Gastroesophageal sphincter (tissue), 3 donors: ENCODE results near the gene FPR3.

ENCODE experiments used
- EP300 ChIP-seq: sonication (generic); formaldehyde crosslinking; IDR thresholded peaks from one replicate; pipeline ENCODE4 v1.6.1; 2017; ENCODE audit warnings: antibody characterized with exemption, mild to moderate bottlenecking
- POLR2A ChIP-seq, 2 donors: fragments of 450-650 bp; IDR thresholded peaks; one replicate each; pipeline ENCODE4 v1.6.1; 2017; ENCODE audit warnings: antibody characterized with exemption in 2 of 2, mild to moderate bottlenecking in 2 of 2, moderate library complexity in 1 of 2
- POLR2AphosphoS5 ChIP-seq: sonication (generic); formaldehyde crosslinking; IDR thresholded peaks from one replicate; pipeline ENCODE4 v1.6.1; 2017; ENCODE audit warnings: antibody characterized with exemption
- TF ChIP-seq, protein P1 (sequence below), 4 experiments: fragments of 200-600 bp in 2 of 4; fragments of 450-650 bp in 2 of 4; sonication (generic) in 1 of 4; IDR thresholded peaks; one replicate each; pipeline ENCODE4 v1.5.1; 2017 to 2019; ENCODE audit warnings: antibody characterized with exemption in 4 of 4, mild to moderate bottlenecking in 2 of 4, moderate library complexity in 2 of 4

DNA sequence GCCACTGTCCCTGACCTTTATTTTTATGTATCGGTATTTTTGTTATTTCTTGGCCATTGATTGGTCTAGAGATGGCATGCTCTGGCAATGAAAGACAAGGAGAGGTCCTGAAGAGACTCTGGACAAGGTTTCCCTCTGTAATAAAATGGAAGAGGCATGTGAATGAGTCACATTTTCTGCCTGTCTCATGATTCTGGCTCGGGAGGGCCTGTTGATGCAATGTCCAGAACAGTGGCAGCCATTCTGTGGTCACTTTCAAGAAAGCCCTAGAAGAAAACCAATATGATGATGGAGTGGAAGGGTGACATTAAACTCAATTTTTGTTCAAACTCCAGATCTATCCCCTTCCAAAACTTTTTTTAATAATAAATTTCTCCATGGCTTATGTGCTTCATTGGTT, 2.0 kb upstream of the FPR3 start:
- TF ChIP-seq, protein P1, sequence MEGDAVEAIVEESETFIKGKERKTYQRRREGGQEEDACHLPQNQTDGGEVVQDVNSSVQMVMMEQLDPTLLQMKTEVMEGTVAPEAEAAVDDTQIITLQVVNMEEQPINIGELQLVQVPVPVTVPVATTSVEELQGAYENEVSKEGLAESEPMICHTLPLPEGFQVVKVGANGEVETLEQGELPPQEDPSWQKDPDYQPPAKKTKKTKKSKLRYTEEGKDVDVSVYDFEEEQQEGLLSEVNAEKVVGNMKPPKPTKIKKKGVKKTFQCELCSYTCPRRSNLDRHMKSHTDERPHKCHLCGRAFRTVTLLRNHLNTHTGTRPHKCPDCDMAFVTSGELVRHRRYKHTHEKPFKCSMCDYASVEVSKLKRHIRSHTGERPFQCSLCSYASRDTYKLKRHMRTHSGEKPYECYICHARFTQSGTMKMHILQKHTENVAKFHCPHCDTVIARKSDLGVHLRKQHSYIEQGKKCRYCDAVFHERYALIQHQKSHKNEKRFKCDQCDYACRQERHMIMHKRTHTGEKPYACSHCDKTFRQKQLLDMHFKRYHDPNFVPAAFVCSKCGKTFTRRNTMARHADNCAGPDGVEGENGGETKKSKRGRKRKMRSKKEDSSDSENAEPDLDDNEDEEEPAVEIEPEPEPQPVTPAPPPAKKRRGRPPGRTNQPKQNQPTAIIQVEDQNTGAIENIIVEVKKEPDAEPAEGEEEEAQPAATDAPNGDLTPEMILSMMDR (IDR thresholded peaks at IDR 0.05), result no peak
- no peak for TF ChIP-seq EP300
- TF ChIP-seq POLR2A (IDR thresholded peaks at IDR 0.05), result no peak
- no peak for TF ChIP-seq POLR2AphosphoS5
